ENCODE results near the gene HSPA12A. TPM values are rescaled to one million over a fixed set of nuclear protein-coding genes. Genes with fewer than 3 reads are reported as not detected.

The HSPA12A gene
- total RNA-seq, 1 experiment from 2014 or later, result 3.6 TPM

GRCh38 chr10:116668446-116668845, 73.9 kb downstream of the HSPA12A start:
- DNase-seq (ENCODE audit: low read depth), result no peak

- no peak for DNase-seq (ENCODE audit: low read depth)
These were observed 74.3 kb downstream of the HSPA12A start for GRCh38 chr10:116668018-116668417.

DNA sequence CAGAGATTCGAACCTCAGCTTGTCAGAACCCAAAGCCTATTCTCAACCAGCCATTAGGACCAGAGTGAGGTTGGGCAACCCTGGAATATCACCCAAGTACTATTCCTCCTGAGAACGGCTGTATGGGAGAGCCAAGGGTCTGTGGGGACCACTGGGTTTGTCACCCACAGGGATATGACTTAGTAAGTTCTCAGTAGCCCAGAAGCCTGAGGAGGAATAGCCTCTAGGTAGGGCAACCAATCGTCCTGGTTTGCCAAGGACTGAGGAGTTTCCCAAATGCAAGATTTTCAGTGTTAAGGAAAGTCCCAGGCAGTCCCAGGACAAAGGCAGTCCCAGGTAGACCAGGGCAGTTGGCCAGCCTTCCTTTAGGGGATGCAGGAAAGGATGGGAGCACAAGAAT, 74.9 kb downstream of the HSPA12A start:
- no peak for DNase-seq (ENCODE audit: low read depth)

DNA sequence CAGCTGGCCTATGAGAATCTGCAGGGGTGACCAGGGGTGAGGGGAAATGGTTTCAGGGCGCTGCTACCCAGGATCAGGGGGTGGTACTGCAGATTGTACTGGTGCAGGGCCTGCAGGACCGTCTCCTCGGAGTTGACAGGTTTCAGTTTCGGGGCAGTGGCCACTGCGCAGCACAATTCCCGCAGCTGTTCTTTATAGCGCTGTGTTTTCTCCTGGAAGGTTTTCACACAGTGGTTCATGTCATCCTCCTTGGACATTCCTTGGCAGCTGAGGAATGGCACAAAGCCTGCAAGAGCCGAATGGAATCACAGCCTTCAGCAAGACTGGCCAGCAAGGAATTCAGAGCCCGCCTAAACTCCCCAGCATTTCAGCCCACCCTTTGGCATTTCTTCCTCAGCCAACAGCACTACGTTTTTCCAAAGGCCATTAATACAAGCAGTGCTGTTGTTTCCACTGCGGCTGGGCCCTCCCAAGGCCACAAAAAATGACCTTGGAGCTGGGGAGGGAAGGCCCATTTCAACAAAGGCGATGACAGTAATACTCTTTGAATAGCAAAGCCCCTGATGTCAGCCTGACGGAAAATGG, 76.7 kb downstream of the HSPA12A start:
- peak; percentile 73 for DNase-seq (ENCODE audit: low read depth)

DNA sequence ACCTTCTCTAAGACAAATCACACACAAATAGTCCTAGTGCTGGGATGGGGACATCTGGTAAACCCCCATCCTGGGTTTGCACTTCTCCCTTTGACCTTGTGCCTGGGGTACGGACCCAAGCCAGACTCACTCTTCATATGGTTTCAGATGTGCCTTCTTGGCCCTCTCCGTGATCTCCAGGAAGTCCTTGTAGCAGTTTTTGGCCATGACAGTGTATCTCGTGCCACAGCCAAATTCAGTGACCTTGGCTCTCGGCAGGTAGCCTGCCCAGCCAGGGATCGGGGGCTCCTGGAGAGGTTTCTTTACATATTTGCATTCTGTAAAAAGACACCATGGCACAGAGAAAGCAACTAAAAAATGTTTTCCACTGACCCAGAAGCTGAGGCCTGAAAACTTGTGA, 77.7 kb downstream of the HSPA12A start:
- no peak for DNase-seq (ENCODE audit: low read depth)

GRCh38 chr10:116663342-116663741, 79.0 kb downstream of the HSPA12A start:
- no peak for DNase-seq (ENCODE audit: low read depth)

- no peak for DNase-seq (ENCODE audit: low read depth)
These were observed 81.5 kb downstream of the HSPA12A start for GRCh38 chr10:116660860-116661259.

GRCh38 chr10:116659049-116659670, 83.2 kb downstream of the HSPA12A start:
- no peak for DNase-seq (ENCODE audit: low read depth)

DNA sequence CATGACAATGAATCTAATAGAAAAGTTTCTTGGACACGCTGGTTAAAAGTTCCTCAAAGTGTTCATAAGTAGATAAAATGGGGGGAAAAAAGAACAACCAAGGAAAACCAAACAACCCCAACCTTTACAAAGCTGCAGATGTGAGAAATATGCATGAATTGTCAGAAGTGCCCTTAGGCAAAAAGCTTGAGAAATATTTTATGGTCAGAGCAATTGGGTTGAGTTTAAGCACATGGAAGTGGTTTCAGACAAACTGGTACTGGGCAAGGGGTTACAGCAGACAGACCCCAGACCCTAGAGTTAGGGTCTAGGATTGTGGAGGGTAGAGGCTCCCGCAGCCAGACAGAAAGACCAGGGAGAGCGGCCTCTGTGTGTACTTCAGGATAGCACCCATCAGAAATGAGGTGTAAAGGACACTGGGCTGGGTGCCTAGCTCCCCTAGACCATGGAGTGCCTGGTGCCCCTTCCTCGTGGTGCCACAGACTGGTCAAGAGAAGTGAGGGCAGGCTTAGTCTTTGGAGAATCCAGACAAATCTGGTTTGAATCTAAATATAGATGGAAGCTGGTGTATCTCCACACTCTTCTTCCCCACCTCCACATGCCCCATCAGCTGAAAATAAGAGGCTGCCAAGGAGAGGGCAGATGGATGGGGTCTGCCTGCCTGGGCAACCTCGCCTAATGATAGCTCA, 84.4 kb downstream of the HSPA12A start:
- no peak for DNase-seq (ENCODE audit: low read depth)

DNA sequence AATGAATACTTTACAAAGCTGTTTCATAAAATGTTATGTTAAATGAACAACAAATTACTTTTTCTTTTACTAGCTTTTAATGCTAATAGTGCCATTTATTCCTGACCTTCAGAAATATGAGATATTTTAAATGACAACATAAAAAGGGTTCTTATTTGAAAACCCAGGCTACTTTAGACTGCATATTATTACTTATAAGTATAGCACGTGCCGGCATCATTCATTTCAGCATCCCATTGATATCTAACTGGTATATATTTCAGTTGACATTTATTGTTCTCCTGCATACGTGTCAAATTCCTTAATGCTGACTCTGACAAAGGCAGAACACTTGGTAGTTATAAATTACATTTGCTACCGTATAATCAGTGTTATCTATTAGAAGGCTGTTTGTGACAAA, 86.3 kb downstream of the HSPA12A start:
- DNase-seq (ENCODE audit: low read depth), result no peak

GRCh38 chr10:116655568-116655967, 86.8 kb downstream of the HSPA12A start:
- no peak for DNase-seq (ENCODE audit: low read depth)

DNA sequence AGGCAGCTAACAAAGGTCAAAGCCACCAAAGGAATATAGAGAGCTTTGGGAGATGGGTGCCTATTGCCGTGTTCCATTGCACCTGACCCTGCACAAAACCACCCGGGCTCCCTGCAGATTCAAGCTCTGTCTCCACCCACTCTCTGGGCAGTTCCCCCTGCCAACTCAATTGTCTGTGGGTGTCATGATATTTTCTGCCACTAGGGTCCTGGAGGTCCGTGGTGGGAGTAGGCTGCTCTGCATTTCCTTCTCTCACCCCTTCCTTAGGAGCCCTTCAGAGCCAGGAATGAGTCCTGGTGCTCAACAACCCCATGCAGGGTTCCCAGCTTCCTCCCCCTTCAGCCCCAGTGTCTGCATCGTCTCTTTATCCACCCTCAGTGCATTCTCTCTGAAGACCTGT, 87.5 kb downstream of the HSPA12A start:
- no peak for DNase-seq (ENCODE audit: low read depth)

- DNase-seq (ENCODE audit: low read depth), result no peak
These were observed 88.5 kb downstream of the HSPA12A start for GRCh38 chr10:116653885-116654284.

DNA sequence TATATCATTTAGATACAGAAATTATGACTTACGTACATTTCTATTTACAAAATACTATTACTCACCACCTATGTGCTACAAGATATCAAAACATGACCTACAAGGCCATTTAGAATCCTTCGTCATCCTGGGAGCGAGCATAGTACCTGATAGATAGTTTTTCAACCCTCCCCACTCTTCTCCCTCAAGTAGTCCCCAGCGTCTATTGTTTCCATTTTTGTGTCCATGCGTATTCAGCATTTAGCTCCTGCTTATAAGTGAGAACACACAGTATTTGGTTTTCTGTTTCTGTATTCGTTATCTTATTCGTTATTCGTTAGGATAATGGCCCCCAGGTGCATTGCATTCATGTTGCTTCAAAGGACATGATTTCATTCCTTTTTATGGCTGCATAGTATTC, 93.5 kb downstream of the HSPA12A start:
- no peak for DNase-seq (ENCODE audit: low read depth)

DNA sequence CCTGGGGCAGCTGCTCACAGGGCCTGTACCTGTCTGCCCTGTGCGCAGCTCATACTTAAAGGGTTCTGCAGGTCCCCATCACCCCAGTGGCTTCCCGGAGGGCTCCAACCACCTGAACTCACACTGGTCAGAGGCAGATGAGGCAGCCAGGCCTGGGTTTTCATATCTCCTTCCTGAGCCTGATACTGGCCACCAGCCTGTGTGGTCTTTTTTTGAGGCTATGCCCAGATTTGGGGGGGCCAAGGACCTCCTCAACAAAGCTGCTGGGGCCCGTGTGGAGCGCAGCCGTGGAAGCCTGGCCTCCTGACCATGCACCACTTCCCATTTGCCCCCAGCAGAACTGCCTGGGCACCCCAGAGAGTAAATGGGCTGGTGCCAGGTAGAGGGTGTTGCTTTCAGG, 95.9 kb downstream of the HSPA12A start:
- no peak for DNase-seq (ENCODE audit: low read depth)

- DNase-seq (ENCODE audit: low read depth), result no peak
These were observed 104.5 kb downstream of the HSPA12A start for GRCh38 chr10:116637830-116638229.

- DNase-seq (ENCODE audit: low read depth), result no peak
These were observed 105.4 kb downstream of the HSPA12A start for GRCh38 chr10:116636976-116637375.

DNA sequence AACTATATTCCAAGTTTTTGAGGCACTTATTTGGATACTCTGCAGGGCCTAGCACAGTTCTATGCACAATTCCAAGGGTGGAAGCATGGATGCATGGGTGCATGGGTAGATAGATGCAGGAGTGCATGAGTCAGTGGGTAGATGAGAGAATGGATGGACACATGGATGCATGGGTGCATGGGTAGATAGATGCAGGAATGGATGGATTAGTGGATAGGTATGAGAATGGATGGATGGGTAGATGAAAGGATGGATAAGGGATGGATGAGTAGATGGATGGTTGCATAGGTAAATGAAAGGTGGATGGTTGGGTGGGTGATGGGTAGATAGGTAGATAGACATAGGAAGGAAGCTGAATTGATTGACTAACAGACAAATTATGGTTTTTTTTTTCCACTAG, 106.0 kb downstream of the HSPA12A start:
- no peak for DNase-seq (ENCODE audit: low read depth)

GRCh38 chr10:116634126-116634975, 108.0 kb downstream of the HSPA12A start:
- DNase-seq (ENCODE audit: low read depth), result no peak

DNA sequence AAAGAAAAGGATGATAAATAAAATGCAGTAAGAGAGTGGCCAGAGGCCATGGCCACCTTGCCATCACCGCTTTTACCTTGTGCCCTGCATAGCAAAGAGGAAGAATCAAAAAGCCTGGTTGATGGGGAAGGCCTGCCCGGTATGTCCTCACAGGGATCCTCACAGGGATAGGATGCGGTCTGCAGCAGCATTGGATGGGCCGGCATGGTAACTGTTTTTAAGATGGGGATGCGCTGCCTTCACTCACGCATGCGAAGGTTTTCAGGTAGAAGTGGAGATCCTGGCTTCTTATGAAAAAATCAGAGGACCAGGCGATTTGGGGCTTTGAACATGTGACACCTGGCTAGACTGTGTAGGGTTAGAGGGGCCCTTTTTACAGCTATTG, 109.2 kb downstream of the HSPA12A start:
- DNase-seq (ENCODE audit: low read depth), result no peak

GRCh38 chr10:116632596-116633215, 109.7 kb downstream of the HSPA12A start:
- no peak for DNase-seq (ENCODE audit: low read depth)

DNA sequence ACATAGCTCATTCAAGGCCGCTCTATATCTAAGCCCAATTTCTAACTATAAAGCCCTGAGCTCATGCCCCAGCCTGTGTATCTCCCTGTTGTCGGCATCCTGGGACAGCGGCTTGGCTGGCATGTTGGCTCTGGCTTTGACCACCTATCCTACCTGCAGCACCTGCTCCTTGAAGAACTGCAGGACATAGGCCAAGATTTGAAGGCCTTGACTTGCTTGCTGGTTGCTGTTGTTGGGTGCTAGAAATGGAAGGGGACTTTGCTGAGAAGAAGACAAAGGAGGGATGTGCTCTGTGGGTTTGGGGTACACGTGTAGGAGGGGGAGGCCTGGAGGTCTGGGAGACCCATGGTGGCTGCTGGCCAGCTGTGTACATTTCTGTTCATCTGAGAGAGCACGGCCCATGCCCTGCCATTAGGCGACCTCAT, 110.5 kb downstream of the HSPA12A start:
- no peak for DNase-seq (ENCODE audit: low read depth)
